Mesodermal cell (in vitro differentiated cells): Measurements from ENCODE around the gene FAM20B.

Experiments used
- H3K27ac ChIP-seq: 2 replicates; pipeline ENCODE4 v1.7.0; 2013; ENCODE audit warnings: mild to moderate bottlenecking, low read depth, low read length, moderate library complexity; ENCODE audit not compliant: severe bottlenecking
- H3K36me3 ChIP-seq: 2 replicates; pipeline ENCODE4 v1.7.1; 2013; ENCODE audit warnings: mild to moderate bottlenecking, low read length, moderate library complexity; ENCODE audit not compliant: control insufficient read depth, insufficient read depth
- H3K4me1 ChIP-seq: one replicate; pipeline ENCODE4 v1.7.1; 2013; ENCODE audit warnings: mild to moderate bottlenecking, low read length; ENCODE audit not compliant: insufficient read depth, control insufficient read depth, poor library complexity, severe bottlenecking
- H3K4me3 ChIP-seq: 2 replicates; pipeline ENCODE4 v1.7.0; 2013; ENCODE audit warnings: low read length, control low read depth, mild to moderate bottlenecking; ENCODE audit not compliant: insufficient read depth, poor library complexity, severe bottlenecking; ENCODE audit errors: extremely low read depth
- H3K9me3 ChIP-seq: 2 replicates; pipeline ENCODE4 v1.7.1; 2013; ENCODE audit warnings: mild to moderate bottlenecking, low read length, moderate library complexity; ENCODE audit not compliant: control insufficient read depth
- WGBS, 2 experiments: methylation state at CpG; one replicate each; pipeline ENCODE4 v1.1.5; 2013; ENCODE audit warnings: missing lambda C conversion rate in 2 of 2; ENCODE audit not compliant: insufficient coverage in 2 of 2; 5-methylcytosine and 5-hydroxymethylcytosine counted together

FAM20B gene

DNA sequence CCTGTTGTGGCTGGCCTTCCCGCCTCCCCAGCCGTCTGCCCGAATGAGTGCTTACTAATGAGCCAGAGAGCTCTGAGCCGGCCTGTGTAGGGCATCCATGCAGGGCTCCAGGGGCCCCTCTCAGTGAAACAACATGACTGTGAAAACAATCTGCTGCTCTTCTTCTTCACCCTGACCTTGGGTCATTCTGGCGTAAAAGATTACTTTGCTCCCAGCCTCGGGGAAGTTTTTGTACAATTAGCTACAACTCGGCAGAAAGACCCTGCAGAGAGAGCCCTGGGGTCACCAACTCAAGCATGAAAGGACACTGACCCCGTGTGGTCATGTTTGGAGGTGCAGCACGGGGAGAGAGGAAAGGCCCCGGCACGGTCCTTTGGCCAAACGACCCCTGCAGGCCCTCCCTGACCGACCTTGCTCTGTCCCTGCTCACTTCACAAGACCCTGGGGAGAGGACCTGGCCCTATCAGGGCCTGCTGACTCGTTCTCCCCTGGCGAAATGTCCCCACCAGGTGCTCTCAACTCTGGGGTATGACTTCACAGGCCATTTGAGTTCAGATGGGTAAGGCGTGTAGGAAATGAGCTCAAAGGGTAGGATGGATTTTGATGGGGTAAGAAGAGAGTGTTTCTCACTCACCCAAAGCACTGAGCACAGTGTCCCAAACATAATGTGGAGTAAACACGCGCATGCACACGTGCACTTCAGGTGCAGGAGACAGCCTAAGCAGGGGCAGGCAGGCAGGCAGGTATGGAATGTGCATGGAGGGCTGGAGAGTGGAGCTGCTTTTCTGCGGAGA lies 22.9 kb upstream of the FAM20B start:
- H3K27ac ChIP-seq, result peak overlapping the region; percentile 6
- no peaks in the 10 kb centered on the region for H3K4me1 ChIP-seq
- H3K9me3 ChIP-seq, result no peaks in the 10 kb centered on the region
- no peaks in the 10 kb centered on the region for H3K36me3 ChIP-seq
- WGBS, 2 experiments, result 30 to 42% methylated on average over 10 to 17 of the region's 20 CpGs
- no peak overlapping the region for H3K4me3 ChIP-seq

DNA sequence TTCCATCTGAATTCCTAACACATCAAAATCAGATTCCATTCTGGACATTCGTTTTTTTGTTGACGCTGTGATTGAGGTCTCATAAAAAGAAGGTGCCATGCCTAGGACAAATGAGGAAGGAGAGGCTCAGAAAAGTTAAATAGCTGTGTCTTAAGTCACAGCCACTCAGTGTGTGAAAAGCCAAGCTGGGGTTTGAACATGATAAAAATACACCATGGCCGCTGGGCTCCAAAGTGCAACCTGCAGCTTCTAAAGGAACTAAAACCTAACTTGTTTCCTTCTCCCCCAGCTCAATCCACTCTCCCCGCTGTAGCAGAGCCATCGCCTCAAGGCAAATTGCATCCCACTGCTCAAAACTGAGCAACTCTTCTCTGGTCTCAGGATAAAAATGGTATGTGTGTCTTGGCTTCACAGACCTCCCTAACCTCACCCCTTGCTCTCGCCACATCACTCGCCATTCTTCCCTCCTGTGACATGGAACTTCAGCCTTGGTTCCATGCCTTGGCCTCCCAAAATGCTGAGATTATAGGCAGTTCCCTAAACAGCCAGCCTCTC lies 22.1 kb upstream of the FAM20B start:
- Histone ChIP-seq H3K27ac (no peak overlapping the region), H3K9me3 (no peaks in the 10 kb centered on the region), H3K36me3 (no peaks in the 10 kb centered on the region), H3K4me1 (no peaks in the 10 kb centered on the region), H3K4me3 (no peak overlapping the region)
- 93 to 100% methylated on average over 2 of the region's 7 CpGs for WGBS, 2 experiments

DNA sequence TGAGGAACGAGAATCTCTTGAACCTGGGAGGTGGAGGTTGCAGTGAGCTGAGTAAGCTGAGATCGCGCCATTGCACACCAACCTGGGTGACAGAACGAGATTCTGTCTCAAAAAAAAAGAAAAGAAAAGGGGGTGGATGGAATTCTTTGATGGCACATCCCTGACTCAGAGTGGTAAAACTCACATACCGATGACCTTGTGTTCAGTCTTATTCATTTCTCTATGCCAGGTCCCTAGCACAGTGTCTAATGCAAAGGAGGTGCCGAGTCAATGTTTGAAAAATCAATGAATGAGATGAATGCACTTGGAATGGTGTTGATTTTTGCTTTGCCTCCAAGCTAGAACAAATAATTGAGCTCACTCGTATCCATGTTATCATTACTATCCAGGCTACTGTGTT lies 18.5 kb upstream of the FAM20B start:
- Histone ChIP-seq H3K36me3 (no peaks in the 10 kb centered on the region), H3K4me1 (no peaks in the 10 kb centered on the region), H3K27ac (no peak overlapping the region), H3K9me3 (no peaks in the 10 kb centered on the region), H3K4me3 (no peak overlapping the region)
- 86 to 91% methylated on average over 1 to 4 of the region's 7 CpGs for WGBS, 2 experiments

- Histone ChIP-seq H3K4me3 (no peak overlapping the region), H3K27ac (no peak overlapping the region), H3K4me1 (no peaks in the 10 kb centered on the region), H3K9me3 (no peaks in the 10 kb centered on the region), H3K36me3 (no peaks in the 10 kb centered on the region)
- WGBS, 2 experiments, result 80% methylated on average over 1 of the region's 2 CpGs; no CpG with 5 or more reads in 1 of the 2 experiments
Observed at GRCh38 chr1:179010671-179011070, 15.0 kb upstream of the FAM20B start.

GRCh38 chr1:179012038-179012437 lies 13.7 kb upstream of the FAM20B start:
- WGBS, 2 experiments, result 77% methylated on average over 1 of the region's 1 CpG; no CpG with 5 or more reads in 1 of the 2 experiments
- Histone ChIP-seq H3K36me3 (no peaks in the 10 kb centered on the region), H3K4me3 (no peak overlapping the region), H3K9me3 (no peaks in the 10 kb centered on the region), H3K27ac (no peak overlapping the region), H3K4me1 (no peaks in the 10 kb centered on the region)

- H3K4me3 ChIP-seq, result no peak overlapping the region
- WGBS, 2 experiments, result no CpG with 5 or more reads among the region's 1 CpG
- H3K27ac ChIP-seq, result no peak overlapping the region
- H3K9me3 ChIP-seq, result no peaks in the 10 kb centered on the region
- H3K4me1 ChIP-seq, result peaks cover 6% of the 10 kb centered on the region
- no peaks in the 10 kb centered on the region for H3K36me3 ChIP-seq
Observed at GRCh38 chr1:179014123-179014522, 11.6 kb upstream of the FAM20B start.

- H3K4me3 ChIP-seq, result no peak overlapping the region
- H3K9me3 ChIP-seq, result no peaks in the 10 kb centered on the region
- no peaks in the 10 kb centered on the region for H3K36me3 ChIP-seq
- no CpG with 5 or more reads among the region's 2 CpGs for WGBS, 2 experiments
- no peak overlapping the region for H3K27ac ChIP-seq
- peaks cover 6% of the 10 kb centered on the region for H3K4me1 ChIP-seq
Observed at GRCh38 chr1:179015396-179015795, 10.3 kb upstream of the FAM20B start.

DNA sequence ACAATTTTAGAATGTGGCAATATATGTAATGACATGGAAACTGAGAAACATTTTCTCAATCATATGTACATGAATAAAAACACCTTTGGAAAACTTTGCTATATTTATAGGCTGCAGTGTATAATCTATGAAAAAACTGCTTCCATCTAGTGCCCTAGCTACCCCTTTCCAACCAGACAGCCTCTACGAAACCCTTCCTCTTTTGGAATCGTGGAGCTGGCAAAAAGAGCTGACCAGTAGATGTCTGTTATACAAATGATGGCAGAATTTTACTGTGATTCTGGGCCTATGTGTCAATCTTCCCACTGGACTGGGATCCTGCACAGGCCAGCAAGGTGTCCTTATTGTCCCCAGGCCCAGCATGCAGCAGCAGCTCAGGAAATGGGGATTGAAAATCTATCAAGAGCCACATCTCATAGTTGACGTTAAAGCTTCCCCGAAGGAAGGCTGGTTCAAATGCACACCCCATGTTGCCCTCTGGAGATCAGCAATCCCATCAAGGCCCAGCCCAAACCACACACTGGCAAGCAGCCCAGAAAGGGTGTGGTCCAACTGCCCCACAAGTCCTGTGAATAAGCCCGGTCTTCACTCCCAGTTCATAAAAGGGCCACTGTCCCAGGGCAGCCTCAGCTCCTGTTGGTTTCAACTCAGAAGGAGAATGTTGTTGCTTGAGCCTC lies 8.8 kb upstream of the FAM20B start:
- no peak overlapping the region for H3K27ac ChIP-seq
- H3K4me1 ChIP-seq, result peaks cover 6% of the 10 kb centered on the region
- WGBS, 2 experiments, result 98 to 100% methylated on average over 3 to 5 of the region's 5 CpGs
- no peaks in the 10 kb centered on the region for H3K9me3 ChIP-seq
- no peak overlapping the region for H3K4me3 ChIP-seq
- H3K36me3 ChIP-seq, result no peaks in the 10 kb centered on the region

- Histone ChIP-seq H3K36me3 (no peaks in the 10 kb centered on the region), H3K27ac (no peak overlapping the region), H3K4me3 (no peak overlapping the region), H3K4me1 (peaks cover 6% of the 10 kb centered on the region), H3K9me3 (no peaks in the 10 kb centered on the region)
- WGBS, 2 experiments, result 39 to 44% methylated on average over 2 of the region's 3 CpGs
Observed at GRCh38 chr1:179017383-179018326, 8.0 kb upstream of the FAM20B start.

GRCh38 chr1:179021873-179022272 lies 3.8 kb upstream of the FAM20B start:
- H3K9me3 ChIP-seq, result no peaks in the 10 kb centered on the region
- H3K27ac ChIP-seq, result no peak overlapping the region
- WGBS, 2 experiments, result 67 to 70% methylated on average over 4 of the region's 6 CpGs
- no peaks in the 10 kb centered on the region for H3K36me3 ChIP-seq
- no peak overlapping the region for H3K4me3 ChIP-seq
- peaks cover 11% of the 10 kb centered on the region for H3K4me1 ChIP-seq
